ENCODE results near the gene BANP.
"Not testable (repeated sequence)": the region's sequence is repeated elsewhere in the genome, so short reads cannot be mapped to it uniquely, and the experiment has no call there.

Gene BANP

DNA sequence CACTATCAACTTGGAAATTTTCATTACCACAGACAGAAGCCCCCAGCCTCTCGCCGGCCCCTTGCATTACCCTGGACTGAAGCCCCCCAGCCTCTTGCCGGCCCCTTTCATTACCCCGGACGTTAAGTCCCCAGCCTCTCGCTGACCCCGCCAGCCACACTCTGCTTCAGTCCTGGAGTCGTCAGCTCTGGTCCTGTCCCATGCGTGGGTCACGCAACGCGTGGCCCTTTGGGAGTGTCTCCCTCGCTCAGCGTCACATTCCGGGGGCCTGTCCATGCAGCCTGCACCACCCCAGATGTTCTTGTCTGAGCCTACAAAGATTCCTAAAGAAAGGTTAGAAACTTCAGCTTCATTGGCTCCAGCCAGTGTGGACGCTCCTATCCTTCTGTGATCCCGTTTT is 153.1 kb downstream of the BANP start:
- DNase-seq (ENCODE audit: low spot score), result not testable (repeated sequence)

DNA sequence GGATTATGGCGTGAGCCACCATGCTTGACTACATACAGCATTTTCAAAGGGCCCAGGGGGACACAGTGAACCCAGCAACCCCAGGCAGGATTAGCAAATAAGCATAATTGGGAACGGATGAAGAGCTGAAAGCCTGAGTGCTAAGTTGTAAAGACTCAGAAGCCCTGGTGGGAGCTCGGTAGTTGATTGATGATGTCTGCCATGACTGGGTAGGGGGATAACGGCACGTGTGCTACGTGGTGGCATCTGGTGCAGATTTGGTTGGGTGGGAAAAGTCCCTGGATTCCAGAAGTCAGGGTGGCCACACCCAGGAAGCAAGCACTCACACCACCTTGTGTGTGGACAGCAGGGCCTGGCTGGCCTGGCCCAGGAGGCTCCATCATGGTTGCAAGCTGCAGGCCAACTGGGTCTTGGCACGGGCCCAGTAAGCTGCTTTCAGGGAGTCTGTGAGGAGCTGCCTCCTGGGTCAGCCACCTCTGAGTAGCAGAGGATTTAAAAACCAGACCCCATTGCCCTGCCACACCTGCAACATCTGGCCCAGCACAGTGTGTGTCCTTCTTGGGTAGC is 154.4 kb downstream of the BANP start:
- not testable (repeated sequence) for DNase-seq (ENCODE audit: low spot score)

DNA sequence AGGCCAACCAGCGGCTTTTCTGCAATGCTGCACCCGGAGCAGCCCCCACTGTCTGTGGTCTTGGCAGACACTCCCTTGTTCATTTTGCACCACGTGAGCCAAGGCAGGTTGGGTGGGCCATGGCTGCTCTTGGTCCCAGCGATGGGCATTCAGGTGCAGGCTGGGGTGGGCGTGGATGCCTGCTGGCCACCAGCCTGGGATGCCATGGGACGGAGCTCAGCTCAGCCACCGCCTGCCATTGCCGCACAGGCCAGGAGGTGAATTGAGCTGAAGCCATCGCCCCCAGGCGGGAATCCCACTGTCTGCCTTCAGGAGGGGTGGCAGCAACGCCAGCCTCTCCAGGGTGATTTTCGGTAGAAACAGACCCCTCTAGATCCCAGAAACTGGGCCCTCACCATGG is 155.3 kb downstream of the BANP start:
- not testable (repeated sequence) for DNase-seq (ENCODE audit: low spot score)

DNA sequence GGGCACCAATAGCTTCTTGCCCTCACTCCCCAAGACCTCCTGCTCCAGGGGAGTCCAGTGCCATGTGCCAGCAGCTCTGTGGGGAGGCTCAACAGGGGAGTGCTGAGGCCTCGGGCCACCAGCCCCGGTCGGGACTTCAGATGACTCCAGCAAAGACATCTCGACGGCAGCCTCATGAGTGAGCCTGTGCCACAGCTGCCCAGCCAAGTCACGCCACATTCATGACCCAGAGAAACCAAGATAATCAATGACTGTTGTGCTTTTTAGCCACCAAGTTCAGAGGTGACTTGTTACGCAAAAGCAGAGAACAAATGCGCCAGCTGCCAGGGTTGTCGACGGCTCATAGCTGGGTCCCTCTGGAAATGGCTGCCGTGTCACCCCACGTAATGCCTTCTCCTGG is 157.5 kb downstream of the BANP start:
- no peak for DNase-seq (ENCODE audit: low spot score)

DNA sequence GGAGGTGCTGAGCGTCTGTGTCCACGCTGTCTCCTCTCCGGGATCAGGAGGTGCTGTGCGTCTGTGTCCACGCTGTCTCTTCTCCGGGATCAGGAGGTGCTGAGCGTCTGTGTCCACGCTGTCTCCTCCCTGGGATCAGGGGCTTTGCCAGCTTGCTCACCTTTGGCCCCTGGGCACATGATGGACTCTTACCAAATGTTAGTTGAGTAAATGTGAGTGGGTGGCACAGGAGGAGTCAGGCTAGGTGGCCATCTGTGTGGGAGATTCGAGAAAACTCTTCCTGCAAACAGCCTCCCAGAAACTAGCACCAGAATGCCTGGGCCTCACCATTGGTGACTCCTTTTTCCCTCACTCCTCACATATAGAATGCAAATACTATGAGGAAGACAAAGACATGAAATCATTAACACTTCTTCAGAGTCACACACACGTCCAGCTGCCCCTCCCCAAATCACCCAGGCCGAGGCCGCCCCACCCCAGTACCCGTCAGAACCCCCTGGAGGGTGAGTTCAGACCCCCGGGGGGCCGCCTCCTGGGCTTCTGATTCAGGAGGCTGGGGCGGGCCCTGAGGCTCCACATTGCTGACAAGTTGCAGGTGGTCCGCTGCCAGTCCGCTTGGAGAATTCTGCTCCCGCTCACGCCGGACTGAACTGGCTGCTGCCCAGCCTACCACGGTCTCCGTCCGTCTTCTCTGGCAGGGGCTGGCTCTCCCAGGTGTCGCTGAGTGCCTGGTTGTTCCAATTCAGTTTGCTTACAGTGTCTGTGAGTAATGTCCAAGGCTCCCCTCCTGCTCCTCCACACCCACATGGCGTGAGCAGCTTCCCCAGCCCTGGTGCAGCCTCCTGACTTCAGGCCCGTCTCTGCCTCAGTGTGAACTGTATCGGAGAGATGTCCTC is 158.7 kb downstream of the BANP start:
- not testable (repeated sequence) for DNase-seq (ENCODE audit: low spot score)

- DNase-seq (ENCODE audit: low spot score), result not testable (repeated sequence)
Observed at GRCh38 chr16:88110875-88111494, 159.8 kb downstream of the BANP start.

GRCh38 chr16:88111976-88112375 is 160.7 kb downstream of the BANP start:
- not testable (repeated sequence) for DNase-seq (ENCODE audit: low spot score)

GRCh38 chr16:88113545-88114045 is 162.4 kb downstream of the BANP start:
- no peak for DNase-seq (ENCODE audit: low spot score)

DNA sequence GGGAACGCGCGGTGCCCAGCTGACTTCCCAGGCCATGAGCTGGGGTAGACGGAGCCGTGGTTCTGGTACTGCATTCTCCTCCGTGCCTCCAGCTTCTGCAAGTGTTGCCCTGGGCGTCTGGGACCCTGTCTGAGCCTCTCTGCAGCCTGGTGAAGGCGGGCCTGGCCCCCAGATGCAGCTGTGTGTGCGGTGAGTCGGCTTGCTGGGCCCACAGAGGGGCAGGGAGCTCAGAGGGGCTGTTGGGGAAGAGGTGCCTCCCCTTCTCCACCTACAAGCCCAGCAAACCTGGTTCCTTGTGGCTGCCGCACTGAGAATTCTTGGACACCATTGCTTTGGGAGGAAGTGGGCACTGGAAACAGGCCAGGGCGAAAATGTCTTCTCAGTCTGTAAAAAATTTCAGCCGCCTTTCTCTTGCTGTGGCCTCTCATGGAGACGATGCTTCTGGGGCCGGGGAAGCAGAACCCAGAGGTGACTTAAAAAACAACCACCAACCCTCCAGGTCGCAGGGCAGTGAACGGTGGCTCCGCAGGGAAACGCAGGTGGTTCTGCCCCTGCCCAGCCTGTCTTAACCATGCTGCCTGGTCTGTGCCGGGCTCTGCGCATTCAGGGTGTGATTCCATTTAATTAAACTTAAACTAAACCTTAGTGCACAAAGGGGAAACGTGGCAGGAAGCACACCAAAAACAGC is 163.5 kb downstream of the BANP start:
- not testable (repeated sequence) for DNase-seq (ENCODE audit: low spot score)

DNA sequence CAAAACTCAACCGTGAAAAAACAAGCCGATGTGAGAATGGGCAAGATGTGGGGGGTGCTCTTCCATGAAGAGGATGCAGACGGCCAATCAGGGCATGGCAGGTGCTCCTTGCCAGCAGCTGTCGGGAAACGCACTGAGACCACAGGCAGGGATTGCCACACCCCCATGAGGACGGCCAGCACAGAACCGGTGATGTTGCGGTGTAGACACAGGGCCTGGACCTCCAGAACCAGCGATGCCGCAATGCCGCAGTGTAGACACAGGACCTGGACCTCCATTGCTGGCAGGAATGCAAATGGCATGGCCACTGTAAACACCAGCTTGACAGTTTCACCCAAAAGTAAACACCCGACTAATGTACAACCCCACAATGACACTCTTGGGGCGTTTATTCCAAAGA is 164.9 kb downstream of the BANP start:
- no peak for DNase-seq (ENCODE audit: low spot score)

DNA sequence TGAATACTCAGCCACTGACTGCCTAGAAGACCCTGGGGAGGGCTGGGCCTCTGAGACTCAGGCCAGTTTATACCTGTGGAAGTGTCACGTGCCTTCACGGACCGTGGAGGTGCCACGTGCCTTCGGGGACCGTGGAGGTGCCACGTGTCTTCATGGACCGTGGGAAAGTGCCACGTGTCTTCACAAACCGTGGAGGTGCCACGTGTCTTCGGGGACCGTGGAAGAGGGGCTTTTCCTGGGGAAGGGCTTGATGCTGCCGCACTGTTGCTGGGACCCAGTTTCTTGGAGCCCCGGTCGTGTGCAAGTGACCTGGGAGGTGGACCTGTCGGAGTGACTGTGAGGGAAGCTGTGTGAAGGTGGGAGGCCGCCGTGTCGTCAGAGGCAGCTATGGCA is 166.2 kb downstream of the BANP start:
- DNase-seq (ENCODE audit: low spot score), result no peak

DNA sequence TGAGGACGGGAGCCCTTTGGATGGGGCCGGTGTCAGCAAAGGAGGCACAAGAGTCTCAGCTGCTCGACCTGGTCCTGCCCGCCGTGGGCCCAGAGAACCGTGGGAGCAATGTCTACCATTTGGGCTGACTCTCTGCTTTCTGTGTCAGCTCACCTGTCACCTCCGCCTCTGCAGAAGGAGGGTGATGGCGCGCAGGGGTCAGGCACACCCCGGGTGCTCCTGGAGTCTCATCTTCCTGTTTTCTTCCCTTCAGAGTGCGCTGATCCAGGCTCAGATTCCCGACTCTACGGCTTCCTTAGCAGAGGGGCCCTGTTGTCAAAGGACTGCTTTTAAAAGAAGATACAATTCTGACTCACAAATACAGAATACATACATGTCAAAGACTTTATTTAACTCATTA is 167.1 kb downstream of the BANP start:
- DNase-seq (ENCODE audit: low spot score), result no peak

DNA sequence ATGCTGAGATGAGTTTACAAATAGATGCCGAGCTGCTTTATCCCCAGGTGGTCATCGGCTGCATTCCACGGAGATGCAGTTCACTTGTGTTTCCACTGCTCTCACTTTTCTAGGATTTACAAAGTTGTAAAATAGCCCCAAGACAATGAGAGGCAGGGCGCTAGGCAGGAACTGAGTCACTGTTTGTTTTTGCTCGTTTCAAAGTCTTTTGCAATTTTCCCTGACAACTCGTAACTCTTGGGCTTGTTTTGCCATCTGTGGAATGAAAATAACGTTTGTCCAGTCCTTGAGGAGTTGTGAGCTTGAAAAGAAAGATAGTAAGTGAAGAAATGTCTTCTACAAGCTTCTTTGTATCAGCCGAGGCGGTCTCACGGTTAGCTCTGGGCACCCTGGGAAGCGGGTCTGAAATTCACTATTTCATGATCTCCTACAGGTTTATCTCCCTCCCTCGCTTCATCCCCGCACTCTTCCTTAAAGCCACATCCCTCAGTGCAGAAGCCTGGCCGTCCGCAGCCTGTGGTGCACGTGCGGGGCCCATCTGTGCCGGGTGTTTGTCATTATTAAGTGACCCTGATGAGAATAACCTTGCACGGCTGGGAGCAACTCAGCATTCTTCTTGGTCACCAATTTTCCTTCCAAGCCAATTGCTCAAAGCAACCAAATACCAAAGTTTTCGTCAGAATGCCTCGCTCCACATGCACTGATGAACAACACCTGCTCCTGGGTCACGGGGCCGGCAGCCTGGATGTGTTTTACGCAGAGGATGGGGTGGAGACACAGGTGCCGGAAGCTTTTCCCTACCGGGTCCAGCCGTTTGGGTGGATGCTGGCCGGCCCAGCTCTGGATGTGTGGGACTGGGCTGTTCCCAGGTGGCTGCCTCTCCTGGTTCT is 167.9 kb downstream of the BANP start:
- DNase-seq (ENCODE audit: low spot score), result peak; percentile 34

- DNase-seq (ENCODE audit: low spot score), result not testable (repeated sequence)
Observed at GRCh38 chr16:88119881-88120751, 168.9 kb downstream of the BANP start.

DNA sequence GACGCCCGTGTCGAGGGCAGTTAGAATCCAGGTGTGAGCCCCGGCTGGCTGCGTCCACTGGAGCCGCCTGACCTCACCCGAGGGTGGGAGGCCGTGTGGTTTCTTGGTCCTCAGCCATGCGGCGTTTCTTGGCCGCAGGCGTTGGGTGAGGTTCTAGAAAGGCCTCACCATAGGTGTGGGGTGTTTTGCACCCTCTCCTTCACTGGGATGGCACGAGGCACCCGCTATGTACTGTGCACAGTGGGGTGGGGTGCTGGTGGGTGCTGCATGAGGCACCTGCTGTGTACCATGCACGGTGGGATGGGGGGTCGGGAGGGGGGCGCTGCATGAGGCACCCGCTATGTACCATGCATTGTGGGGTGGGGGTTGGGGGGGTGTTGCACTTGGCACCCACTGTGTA is 169.6 kb downstream of the BANP start:
- DNase-seq (ENCODE audit: low spot score), result no peak

GRCh38 chr16:88121391-88121790 is 170.2 kb downstream of the BANP start:
- DNase-seq (ENCODE audit: low spot score), result not testable (repeated sequence)

GRCh38 chr16:88121886-88122580 is 170.8 kb downstream of the BANP start:
- no peak for DNase-seq (ENCODE audit: low spot score)
